ENCODE results near the gene CD79B.

DNA sequence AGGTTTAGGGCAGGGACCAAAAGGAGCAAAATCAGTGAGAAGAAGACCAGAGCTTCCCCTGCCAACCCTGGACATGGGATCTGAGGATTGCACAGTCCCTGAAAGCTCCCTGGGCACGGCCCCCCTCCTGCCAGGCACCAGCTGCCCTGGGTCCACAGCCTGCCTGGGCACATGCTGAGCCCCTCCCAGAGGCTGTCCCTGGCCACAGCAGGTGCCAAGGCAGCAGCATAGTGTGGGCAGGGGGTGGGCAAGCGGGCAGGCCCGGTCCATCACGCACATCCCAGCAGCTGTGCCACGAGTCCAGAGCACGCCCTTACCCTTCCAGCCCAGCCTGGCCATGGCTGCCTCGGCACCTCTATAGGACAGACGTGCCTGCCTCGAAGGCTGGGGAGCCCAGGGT lies 27.9 kb upstream of the CD79B start:
- TF ChIP-seq YY1 (IDR thresholded peaks at IDR 0.05; ENCODE audit: insufficient read depth, insufficient read length): no peak
- TF ChIP-seq ZNF274 (IDR thresholded peaks at IDR 0.05; ENCODE audit: low read depth, low read length): no peak

Data from NT2/D1 (cell line).